ENCODE results near the gene MPPED2. TPM values are rescaled to one million over a fixed set of nuclear protein-coding genes. Genes with fewer than 3 reads are reported as not detected.

Gene MPPED2
- total RNA-seq, 1 experiment from 2014 or later = not detected

GRCh38 chr11:30635401-30635989 lies 49.3 kb upstream of the MPPED2 start:
- H3K9me3 ChIP-seq (ENCODE audit: control insufficient read depth in 1 of 2, insufficient read depth in 1 of 2, low read depth in 1 of 2, low read length in 2 of 2) = no peaks in the 10 kb centered on the region
- H4K20me1 ChIP-seq (ENCODE audit: insufficient read depth) = no peaks in the 10 kb centered on the region; the same call in 1 of the 2 replicates
- intact Hi-C loops (cut with micrococcal nuclease) = no loop called here
- ChIA-PET RAD21 (ENCODE audit: low non-redundant PET in 1 of 2, low total read pairs in 2 of 2, uncharacterized antibody in 2 of 2, unreplicated experiment in 2 of 2) (no interaction called here), POLR2A (no interaction called here), CTCF (no interaction called here)
- no peak overlapping the region for H3K9ac ChIP-seq (ENCODE audit: low read length)
- ATAC-seq (no peak), DNase-seq (ENCODE audit: low read depth, low spot score) (no peak)
- H3K9me2 ChIP-seq (ENCODE audit: insufficient read depth) = no peaks in the 10 kb centered on the region
- H3K4me3 ChIP-seq (replicated peaks in 1 of 2; ENCODE audit: low read depth in 1 of 2, low read length in 2 of 2) = no peak overlapping the region
- no peaks in the 10 kb centered on the region for H3K36me3 ChIP-seq (ENCODE audit: control insufficient read depth in 1 of 2, insufficient read depth in 2 of 2, low read length in 2 of 2)
- H3K79me2 ChIP-seq (ENCODE audit: insufficient read depth, low read length) = no peaks in the 10 kb centered on the region
- BruUV-seq (replicated peaks) = no TSS peak
- H3K27me3 ChIP-seq (ENCODE audit: insufficient read depth, low read length) = peaks cover 31% of the 10 kb centered on the region
- TF ChIP-seq ELF1 (IDR thresholded peaks at IDR 0.05; ENCODE audit: borderline replicate concordance, low read depth) (no peak), FOSL1 (IDR thresholded peaks at IDR 0.05; ENCODE audit: low read depth) (no peak), POLR2AphosphoS5 (IDR thresholded peaks at IDR 0.05; ENCODE audit: low read depth, low read length) (no peak), REST (IDR thresholded peaks at IDR 0.05; ENCODE audit: low read depth) (no peak), SRF (IDR thresholded peaks at IDR 0.05; ENCODE audit: low read depth) (no peak), CEBPB (IDR thresholded peaks at IDR 0.05; ENCODE audit: low read depth) (no peak), EZH2phosphoT487 (IDR thresholded peaks at IDR 0.05; ENCODE audit: borderline replicate concordance) (no peak), SP1 (IDR thresholded peaks at IDR 0.05; ENCODE audit: low read depth) (no peak), EGR1 (IDR thresholded peaks at IDR 0.05; ENCODE audit: low read depth) (no peak), ZFX (IDR thresholded peaks at IDR 0.05) (no peak), EZH2 (IDR thresholded peaks at IDR 0.05) (no peak), YY1 (IDR thresholded peaks at IDR 0.05; ENCODE audit: extremely low read depth, insufficient replicate concordance, low read depth, low read length) (no peak), ZNF274 (IDR thresholded peaks at IDR 0.05; ENCODE audit: low read depth, low read length) (no peak), JUND (IDR thresholded peaks at IDR 0.05) (no peak), RAD21 (IDR thresholded peaks at IDR 0.05; ENCODE audit: low read depth) (no peak), POLR2A (IDR thresholded peaks at IDR 0.05; ENCODE audit: borderline replicate concordance, extremely low read depth, insufficient read depth, insufficient read length) (no peak)
- TF ChIP-seq, protein P1, sequence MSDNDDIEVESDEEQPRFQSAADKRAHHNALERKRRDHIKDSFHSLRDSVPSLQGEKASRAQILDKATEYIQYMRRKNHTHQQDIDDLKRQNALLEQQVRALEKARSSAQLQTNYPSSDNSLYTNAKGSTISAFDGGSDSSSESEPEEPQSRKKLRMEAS (IDR thresholded peaks at IDR 0.05) = no peak
- TF ChIP-seq, protein P2, sequence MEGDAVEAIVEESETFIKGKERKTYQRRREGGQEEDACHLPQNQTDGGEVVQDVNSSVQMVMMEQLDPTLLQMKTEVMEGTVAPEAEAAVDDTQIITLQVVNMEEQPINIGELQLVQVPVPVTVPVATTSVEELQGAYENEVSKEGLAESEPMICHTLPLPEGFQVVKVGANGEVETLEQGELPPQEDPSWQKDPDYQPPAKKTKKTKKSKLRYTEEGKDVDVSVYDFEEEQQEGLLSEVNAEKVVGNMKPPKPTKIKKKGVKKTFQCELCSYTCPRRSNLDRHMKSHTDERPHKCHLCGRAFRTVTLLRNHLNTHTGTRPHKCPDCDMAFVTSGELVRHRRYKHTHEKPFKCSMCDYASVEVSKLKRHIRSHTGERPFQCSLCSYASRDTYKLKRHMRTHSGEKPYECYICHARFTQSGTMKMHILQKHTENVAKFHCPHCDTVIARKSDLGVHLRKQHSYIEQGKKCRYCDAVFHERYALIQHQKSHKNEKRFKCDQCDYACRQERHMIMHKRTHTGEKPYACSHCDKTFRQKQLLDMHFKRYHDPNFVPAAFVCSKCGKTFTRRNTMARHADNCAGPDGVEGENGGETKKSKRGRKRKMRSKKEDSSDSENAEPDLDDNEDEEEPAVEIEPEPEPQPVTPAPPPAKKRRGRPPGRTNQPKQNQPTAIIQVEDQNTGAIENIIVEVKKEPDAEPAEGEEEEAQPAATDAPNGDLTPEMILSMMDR (IDR thresholded peaks at IDR 0.05 in 2 of 3, conservative IDR thresholded peaks at IDR 0.05 in 1 of 3; ENCODE audit: borderline replicate concordance in 1 of 3, insufficient read depth in 1 of 3, low read depth in 2 of 3, low read length in 2 of 3) = no peak
- TF ChIP-seq, protein P3, sequence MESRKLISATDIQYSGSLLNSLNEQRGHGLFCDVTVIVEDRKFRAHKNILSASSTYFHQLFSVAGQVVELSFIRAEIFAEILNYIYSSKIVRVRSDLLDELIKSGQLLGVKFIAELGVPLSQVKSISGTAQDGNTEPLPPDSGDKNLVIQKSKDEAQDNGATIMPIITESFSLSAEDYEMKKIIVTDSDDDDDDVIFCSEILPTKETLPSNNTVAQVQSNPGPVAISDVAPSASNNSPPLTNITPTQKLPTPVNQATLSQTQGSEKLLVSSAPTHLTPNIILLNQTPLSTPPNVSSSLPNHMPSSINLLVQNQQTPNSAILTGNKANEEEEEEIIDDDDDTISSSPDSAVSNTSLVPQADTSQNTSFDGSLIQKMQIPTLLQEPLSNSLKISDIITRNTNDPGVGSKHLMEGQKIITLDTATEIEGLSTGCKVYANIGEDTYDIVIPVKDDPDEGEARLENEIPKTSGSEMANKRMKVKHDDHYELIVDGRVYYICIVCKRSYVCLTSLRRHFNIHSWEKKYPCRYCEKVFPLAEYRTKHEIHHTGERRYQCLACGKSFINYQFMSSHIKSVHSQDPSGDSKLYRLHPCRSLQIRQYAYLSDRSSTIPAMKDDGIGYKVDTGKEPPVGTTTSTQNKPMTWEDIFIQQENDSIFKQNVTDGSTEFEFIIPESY (IDR thresholded peaks at IDR 0.05; ENCODE audit: extremely low read depth, insufficient replicate concordance, low read length) = no peak
- H3K27ac ChIP-seq (ENCODE audit: low read depth, low read length) = no peak overlapping the region
- no peaks in the 10 kb centered on the region for H3K4me1 ChIP-seq (ENCODE audit: control insufficient read depth in 1 of 2, insufficient read depth in 2 of 2, low read length in 2 of 2)
- H2AFZ ChIP-seq (ENCODE audit: low read depth, low read length, poor library complexity, severe bottlenecking) = no peak overlapping the region
- H3K4me2 ChIP-seq (ENCODE audit: low read length) = no peak overlapping the region
